CD4-positive, alpha-beta T cell (primary cell): ENCODE measurements around the gene WBP1L. TPM values are rescaled to one million over a fixed set of nuclear protein-coding genes. Genes with fewer than 3 reads are reported as not detected.
"Not testable (repeated sequence)": the region's sequence is repeated elsewhere in the genome, so short reads cannot be mapped to it uniquely, and the experiment has no call there.

Source experiments
- ATAC-seq: fragments of 200-7000 bp; cut with Tn5 transposase; one replicate; pipeline ENCODE4 v1.10.0; 2022; ENCODE audit warnings: mild to moderate bottlenecking; ENCODE audit not compliant: poor library complexity
- CTCF ChIA-PET: fragments of 350-600 bp; sonication (Branson Sonifier 250); formaldehyde crosslinking; loops from one replicate; lab custom pipeline; 2021; ENCODE audit warnings: antibody characterized with exemption, inconsistent platforms; lab: Charles Lee
- POLR2A ChIA-PET: fragments of 350-600 bp; sonication (Branson Sonifier 250); formaldehyde crosslinking; loops from one replicate; lab custom pipeline; 2021; ENCODE audit warnings: antibody characterized with exemption, inconsistent platforms; lab: Charles Lee
- DNase-seq, 14 experiments: peaks; one replicate each; pipeline ENCODE4 v3.0.0-alpha.2; 2013 to 2020; ENCODE audit warnings: mixed read lengths in 2 of 14
- H3K27ac ChIP-seq, 2 donors: one replicate each; pipeline versions ENCODE4 v1.5.1 to v1.7.0; 2013; ENCODE audit warnings: low read length in 2 of 2, low read depth in 1 of 2, mild to moderate bottlenecking in 1 of 2
- H3K27me3 ChIP-seq, 2 experiments: 1 replicate in 1 of 2; 2 replicates in 1 of 2; pipeline versions ENCODE4 v1.6.1 to v1.7.0; 2013; ENCODE audit warnings: low read length in 2 of 2, control low read depth in 1 of 2, mild to moderate bottlenecking in 1 of 2, moderate library complexity in 1 of 2; ENCODE audit not compliant: insufficient read depth in 2 of 2, control insufficient read depth in 1 of 2
- H3K36me3 ChIP-seq: one replicate; pipeline ENCODE4 v1.6.1; 2013; ENCODE audit warnings: low read length, control low read depth; ENCODE audit not compliant: insufficient read depth
- H3K4me1 ChIP-seq: one replicate; pipeline ENCODE4 v1.6.1; 2013; ENCODE audit warnings: low read length, control low read depth; ENCODE audit not compliant: insufficient read depth
- H3K4me3 ChIP-seq: one replicate; pipeline ENCODE4 v1.5.1; 2013; ENCODE audit warnings: mild to moderate bottlenecking, low read length, moderate library complexity
- H3K9me3 ChIP-seq, 2 experiments: 1 replicate in 1 of 2; 2 replicates in 1 of 2; pipeline versions ENCODE4 v1.6.1 to v1.7.0; 2013; ENCODE audit warnings: low read length in 2 of 2, mild to moderate bottlenecking in 2 of 2, control low read depth in 1 of 2, moderate library complexity in 1 of 2; ENCODE audit not compliant: control insufficient read depth in 1 of 2, insufficient read depth in 1 of 2
- H3K27ac Mint-ChIP-seq: one replicate; pipeline ENCODE4 v1.8.0; 2020; ENCODE audit warnings: mixed read lengths
- H3K27me3 Mint-ChIP-seq: one replicate; pipeline ENCODE4 v1.8.0; 2021; ENCODE audit warnings: mixed read lengths
- H3K36me3 Mint-ChIP-seq: one replicate; pipeline ENCODE4 v1.8.0; 2021; ENCODE audit warnings: low read depth, mixed read lengths
- H3K4me1 Mint-ChIP-seq: one replicate; pipeline ENCODE4 v1.8.0; 2021; ENCODE audit warnings: low read depth, mixed read lengths
- H3K4me3 Mint-ChIP-seq: one replicate; pipeline ENCODE4 v1.8.0; 2020; ENCODE audit warnings: mild to moderate bottlenecking, mixed read lengths
- H3K9me3 Mint-ChIP-seq: one replicate; pipeline ENCODE4 v1.8.0; 2020; ENCODE audit warnings: mixed read lengths
- CTCF ChIP-seq: fragments of 200-600 bp; IDR thresholded peaks from one replicate; pipeline ENCODE4 v1.8.0; 2022; ENCODE audit warnings: antibody characterized with exemption, mild to moderate bottlenecking
- intact Hi-C, 2 experiments: fragments of 100-400 bp; cut with DNase I in 1 of 2; cut with micrococcal nuclease in 1 of 2; formaldehyde crosslinking; loops; one replicate each; pipeline versions ENCODE4 v1.15.1 to v1.9.0; 2023 to 2025; cut with DNase I, micrococcal nuclease
- total RNA-seq, 174 experiments: library from RNA in 2 of 174; stranded (reverse) in 2 of 174; gene quantifications; one replicate each; pipeline ENCODE4 v1.2.3 and lab custom pipeline; 2021 to 2026

Gene WBP1L
- total RNA-seq, 2 experiments from 2014 or later: 6.1 to 6.5 TPM

- no peaks in the 10 kb centered on the region for H3K4me1 Mint-ChIP-seq
- ChIA-PET POLR2A (no interaction called here), CTCF (no interaction called here)
- Histone ChIP-seq H3K27me3 (no peaks in the 10 kb centered on the region), H3K36me3 (peaks cover 17% of the 10 kb centered on the region), H3K9me3 (no peaks in the 10 kb centered on the region), H3K4me3 (no peak overlapping the region), H3K4me1 (peaks cover 4% of the 10 kb centered on the region), H3K27ac (peak overlapping the region in 1 of 2 donors; percentile 36)
- TF ChIP-seq CTCF: no peak
- H3K4me3 Mint-ChIP-seq: no peak overlapping the region
- ATAC-seq: no peak
- H3K36me3 Mint-ChIP-seq: peaks cover 7% of the 10 kb centered on the region
- no peak overlapping the region for H3K27ac Mint-ChIP-seq
- H3K27me3 Mint-ChIP-seq: no peaks in the 10 kb centered on the region
- intact Hi-C loops: no loop called here
- H3K9me3 Mint-ChIP-seq: no peaks in the 10 kb centered on the region
- DNase-seq: peak in 3 of 14 experiments; percentile 17 to 52 (median 48)
These were observed 75.3 kb downstream of the WBP1L start for GRCh38 chr10:102819054-102819453.

GRCh38 chr10:102820008-102820407 is 76.3 kb downstream of the WBP1L start:
- H3K4me3 Mint-ChIP-seq, intact Hi-C loops, H3K9me3 Mint-ChIP-seq, H3K27me3 ChIP-seq, H3K9me3 ChIP-seq, H3K36me3 Mint-ChIP-seq, H3K36me3 ChIP-seq, H3K4me3 ChIP-seq, H3K27me3 Mint-ChIP-seq, CTCF ChIA-PET, ATAC-seq, H3K4me1 Mint-ChIP-seq, DNase-seq, H3K4me1 ChIP-seq, H3K27ac ChIP-seq, H3K27ac Mint-ChIP-seq, POLR2A ChIA-PET: not testable (repeated sequence)

- DNase-seq: no peak
- intact Hi-C loops: no loop called here
- no peaks in the 10 kb centered on the region for H3K9me3 Mint-ChIP-seq
- no peaks in the 10 kb centered on the region for H3K36me3 ChIP-seq
- H3K27ac Mint-ChIP-seq: no peak overlapping the region
- H3K27me3 ChIP-seq: no peaks in the 10 kb centered on the region
- H3K4me3 Mint-ChIP-seq: no peak overlapping the region
- H3K27me3 Mint-ChIP-seq: no peaks in the 10 kb centered on the region
- H3K36me3 Mint-ChIP-seq: no peaks in the 10 kb centered on the region
- no peaks in the 10 kb centered on the region for H3K4me1 ChIP-seq
- ChIA-PET POLR2A (no interaction called here), CTCF (interaction anchor here (0.7 kb wide), 1 partner anchor 53 kb away, joined by 3 read pairs; no protein-coding TSS in a partner anchor)
- TF ChIP-seq CTCF: no peak
- H3K9me3 ChIP-seq: no peaks in the 10 kb centered on the region
- no peaks in the 10 kb centered on the region for H3K4me1 Mint-ChIP-seq
- H3K4me3 ChIP-seq: no peak overlapping the region
- ATAC-seq: no peak
- no peak overlapping the region for H3K27ac ChIP-seq
These were observed 78.5 kb downstream of the WBP1L start for GRCh38 chr10:102822222-102822621.

GRCh38 chr10:102824664-102825063 is 80.9 kb downstream of the WBP1L start:
- H3K9me3 ChIP-seq: no peaks in the 10 kb centered on the region
- TF ChIP-seq CTCF: no peak
- H3K27me3 ChIP-seq: no peaks in the 10 kb centered on the region
- H3K27ac ChIP-seq: no peak overlapping the region
- no peaks in the 10 kb centered on the region for H3K36me3 ChIP-seq
- CTCF ChIA-PET: no interaction called here
- no peak for DNase-seq
- Mint-ChIP-seq H3K9me3 (no peaks in the 10 kb centered on the region), H3K27me3 (no peaks in the 10 kb centered on the region), H3K27ac (no peak overlapping the region), H3K36me3 (no peaks in the 10 kb centered on the region), H3K4me3 (no peak overlapping the region), H3K4me1 (no peaks in the 10 kb centered on the region)
- POLR2A ChIA-PET: no interaction called here
- no peak overlapping the region for H3K4me3 ChIP-seq
- intact Hi-C loops: no loop called here
- H3K4me1 ChIP-seq: no peaks in the 10 kb centered on the region
- ATAC-seq: no peak
